ENCODE results near the gene GPC3.

DNA sequence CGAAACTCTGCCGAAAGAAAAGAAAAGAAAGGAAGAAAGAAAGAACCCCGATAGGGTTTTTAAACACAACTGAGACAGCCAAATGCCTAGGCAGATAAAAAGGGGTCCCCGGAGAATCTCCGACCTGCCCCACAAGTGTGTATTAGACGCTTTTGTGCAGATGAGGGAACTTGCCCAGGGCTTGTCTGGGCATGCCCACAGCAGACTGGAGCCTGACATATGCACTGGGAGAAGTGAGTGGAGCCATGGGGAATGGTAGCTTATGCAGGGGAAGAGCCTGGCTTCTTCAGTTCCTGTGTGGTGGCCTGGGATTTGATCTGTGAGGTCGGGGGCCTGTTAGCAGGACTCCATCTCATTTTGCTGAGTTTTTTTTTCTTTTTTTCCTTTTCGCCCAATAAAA lies 199.0 kb downstream of the GPC3 start:
- no peak for TF ChIP-seq POLR2A (IDR thresholded peaks at IDR 0.05; ENCODE audit: low read depth)
- no peak for TF ChIP-seq POLR2AphosphoS5 (IDR thresholded peaks at IDR 0.05)
- TF ChIP-seq CTCF (IDR thresholded peaks at IDR 0.05) = no peak

Data from esophagus muscularis mucosa (tissue), 3 donors.